GM21381 (cell line): ENCODE results near the gene GALR2.
"Not testable (repeated sequence)": the region's sequence is repeated elsewhere in the genome, so short reads cannot be mapped to it uniquely, and the experiment has no call there.

Experiments used
- ATAC-seq: cut with Tn5 transposase; IDR thresholded peaks from one replicate; pipeline ENCODE4 v1.9.1; 2021; ENCODE audit warnings: mild to moderate bottlenecking, moderate library complexity; ENCODE audit not compliant: unreplicated experiment

Gene GALR2

DNA sequence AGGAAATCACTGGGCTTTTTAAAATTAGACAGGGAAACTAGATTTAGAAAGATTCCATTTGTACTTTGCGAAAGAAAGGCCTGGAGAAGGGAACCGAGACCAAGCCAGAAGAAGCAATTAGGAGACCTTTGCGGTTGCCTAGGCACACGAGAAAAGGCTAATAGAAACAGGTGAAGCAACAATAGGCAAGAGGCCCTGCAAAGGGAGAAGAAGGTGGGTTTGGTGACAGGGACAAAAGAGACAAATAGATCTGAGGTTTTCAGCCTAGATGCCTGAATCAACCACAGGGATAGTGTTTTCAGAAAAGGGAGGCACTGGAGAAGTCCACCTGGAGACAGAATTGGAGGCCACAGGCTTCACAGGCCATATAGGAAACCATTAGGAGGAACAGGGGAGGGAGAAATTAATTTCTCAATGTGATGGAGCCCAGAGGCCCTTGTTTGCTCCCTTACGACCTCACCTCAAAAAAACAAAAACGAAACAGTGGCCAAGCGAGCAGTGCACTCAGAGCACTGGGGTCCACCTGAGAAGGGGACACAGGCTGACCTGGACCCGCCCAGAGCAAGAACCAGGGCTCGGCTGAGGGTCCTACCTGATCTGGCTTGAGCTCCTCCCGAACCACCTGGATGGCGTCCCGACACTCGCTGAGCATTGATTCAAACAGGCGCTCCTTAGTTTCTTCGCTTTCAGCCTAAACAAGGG, 24.6 kb upstream of the GALR2 start:
- no peak for ATAC-seq

DNA sequence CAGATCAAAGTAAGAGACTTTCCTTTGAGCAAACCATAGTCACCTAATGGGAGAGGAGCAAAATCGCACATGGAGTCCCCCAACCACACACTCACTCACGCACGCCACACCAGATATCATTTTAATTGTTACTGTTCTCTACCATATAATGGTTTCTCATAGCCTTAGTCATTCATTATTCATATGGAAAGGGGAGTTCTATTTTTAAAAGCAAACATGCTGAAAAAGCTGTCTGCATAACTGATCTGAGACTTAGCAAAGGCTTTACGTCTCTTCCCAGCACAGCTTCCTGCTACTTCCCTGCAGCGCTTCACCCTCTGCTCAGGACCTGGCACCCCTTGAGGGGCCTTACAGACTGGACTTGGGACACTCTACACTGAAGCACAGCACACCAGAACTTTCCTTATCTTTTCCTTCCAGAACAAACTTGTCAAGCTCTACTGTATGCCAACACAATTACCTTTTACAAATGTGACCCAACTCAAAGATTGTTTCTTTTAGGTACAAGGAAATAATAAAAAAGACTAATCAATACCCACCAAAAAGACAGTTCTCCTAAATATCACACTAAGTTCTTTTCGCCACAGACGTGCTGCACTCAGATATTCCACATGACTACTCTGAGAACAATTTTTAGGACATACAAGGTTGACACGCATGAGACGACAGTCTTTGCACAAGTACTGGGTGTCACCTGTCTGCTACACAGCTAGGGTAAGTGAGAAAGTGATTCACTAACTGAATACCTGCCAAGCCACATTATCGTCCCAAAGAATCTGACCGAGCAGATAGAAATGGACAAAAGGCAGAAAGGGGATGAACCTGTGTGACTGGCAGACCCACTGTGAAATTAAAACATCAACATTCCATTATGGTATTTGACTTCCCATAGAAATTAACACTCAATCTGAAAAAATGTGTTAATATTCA, 23.8 kb upstream of the GALR2 start:
- no peak for ATAC-seq

DNA sequence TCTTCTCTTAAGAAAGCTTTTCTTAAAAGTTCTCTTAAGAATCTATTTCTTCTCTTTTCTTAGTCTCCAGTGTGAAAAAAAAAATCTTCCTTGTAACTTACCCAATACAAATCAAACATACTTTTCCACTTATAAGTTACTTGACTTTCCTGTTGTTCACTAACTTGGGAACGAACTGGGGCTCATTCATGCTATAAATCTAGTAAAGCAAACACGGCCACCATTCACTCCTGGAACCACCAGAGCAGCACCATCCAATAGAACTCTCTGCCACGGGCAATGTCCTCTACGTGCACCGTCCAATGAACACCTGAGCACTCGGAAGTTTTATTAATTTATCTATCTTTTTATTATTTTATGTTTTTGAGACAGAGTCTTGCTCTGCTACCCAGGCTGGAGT, 23.0 kb upstream of the GALR2 start:
- ATAC-seq: no peak

DNA sequence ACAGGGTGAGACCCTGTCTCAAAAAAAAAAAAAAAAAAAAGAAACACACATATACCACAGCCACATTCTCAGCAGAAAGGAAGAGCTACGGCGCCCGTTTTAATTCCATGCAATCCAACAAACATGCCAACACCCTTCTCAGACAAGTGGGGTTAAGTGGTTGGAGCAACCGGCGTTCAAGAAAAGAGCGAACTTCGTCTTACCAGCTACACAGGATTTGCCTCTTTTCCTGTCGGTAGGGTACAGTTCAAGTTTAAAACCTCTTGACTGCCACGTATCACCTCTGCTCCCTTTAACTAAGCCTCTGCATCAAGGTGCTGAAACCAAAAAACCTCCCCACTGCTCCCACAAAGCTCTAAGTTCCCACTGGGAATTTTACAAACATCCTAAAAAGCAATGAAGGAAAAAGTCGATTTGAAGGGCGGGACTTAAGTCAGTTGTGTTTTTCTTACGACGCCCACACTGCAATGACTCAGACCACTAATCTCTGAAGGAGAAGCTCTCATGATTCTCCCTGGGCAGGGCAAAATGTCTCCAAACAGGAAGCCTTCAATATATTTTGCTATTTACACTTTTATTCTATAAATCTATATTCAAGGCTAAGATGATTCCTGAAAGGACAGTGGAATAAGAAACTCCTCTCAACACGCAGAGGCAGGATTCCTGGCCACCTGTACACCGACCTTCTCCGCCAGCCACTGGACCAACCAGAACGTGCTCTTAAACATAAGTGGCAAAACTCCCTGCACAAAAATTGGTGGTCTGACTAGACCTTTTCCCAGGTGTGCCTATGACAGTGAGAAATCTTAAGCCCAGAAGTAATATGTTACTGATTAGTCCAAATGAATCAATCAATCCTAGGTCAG, 21.1 kb upstream of the GALR2 start:
- ATAC-seq: no peak

DNA sequence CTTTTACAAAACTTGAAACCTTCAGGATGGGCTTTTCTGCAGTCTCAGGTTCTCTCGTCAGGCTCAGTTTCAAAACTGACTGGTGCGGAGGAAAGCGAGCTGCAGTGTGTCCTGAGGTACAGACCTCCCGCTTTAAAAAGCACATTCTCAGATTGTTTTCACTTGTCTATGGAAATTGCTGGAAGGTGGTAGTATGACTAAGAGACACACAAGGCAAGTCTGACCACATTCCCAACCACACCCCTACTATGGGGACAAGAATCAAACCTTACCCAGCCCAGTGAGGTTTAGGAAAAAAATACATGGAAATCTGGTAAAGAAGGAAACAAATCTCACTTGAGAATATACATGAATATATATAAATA, 20.5 kb upstream of the GALR2 start:
- no peak for ATAC-seq

DNA sequence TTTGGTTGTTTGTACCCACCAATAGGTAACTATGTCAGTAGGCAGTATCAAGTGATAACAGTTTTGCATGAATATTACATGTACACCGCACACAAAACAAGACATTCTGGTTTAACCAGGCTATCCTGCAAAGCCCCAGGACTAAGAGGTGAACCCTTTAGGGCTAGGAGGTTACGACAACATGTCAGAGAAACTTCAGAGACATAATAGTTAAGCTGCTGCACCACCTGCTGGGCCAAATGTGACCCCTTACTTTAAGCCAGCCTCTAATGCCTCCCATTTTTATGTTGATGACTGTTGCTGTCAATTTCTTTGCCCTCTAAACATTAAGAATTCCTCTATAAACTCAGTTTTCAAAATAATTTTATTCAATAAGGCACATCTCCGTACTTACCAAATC, 17.7 kb upstream of the GALR2 start:
- no peak for ATAC-seq

DNA sequence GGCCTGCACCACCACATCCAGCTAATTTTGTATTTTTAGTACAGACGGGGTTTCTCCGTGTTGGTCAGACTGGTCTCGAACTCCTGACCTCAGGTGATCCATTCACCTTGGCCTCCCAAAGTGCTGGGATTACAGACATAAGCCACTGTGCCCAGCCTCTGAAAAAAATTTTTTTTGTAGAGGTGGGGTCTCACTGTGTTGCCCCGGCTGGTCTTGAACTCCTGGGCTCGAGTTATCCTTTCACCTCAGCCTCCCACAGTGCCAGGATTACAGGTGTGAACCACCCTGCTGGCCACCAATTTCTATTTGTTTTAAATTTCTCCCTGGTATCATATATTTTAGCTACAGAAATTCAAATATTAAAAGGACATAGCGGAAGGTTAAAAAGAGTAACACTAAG, 16.3 kb upstream of the GALR2 start:
- not testable (repeated sequence) for ATAC-seq

DNA sequence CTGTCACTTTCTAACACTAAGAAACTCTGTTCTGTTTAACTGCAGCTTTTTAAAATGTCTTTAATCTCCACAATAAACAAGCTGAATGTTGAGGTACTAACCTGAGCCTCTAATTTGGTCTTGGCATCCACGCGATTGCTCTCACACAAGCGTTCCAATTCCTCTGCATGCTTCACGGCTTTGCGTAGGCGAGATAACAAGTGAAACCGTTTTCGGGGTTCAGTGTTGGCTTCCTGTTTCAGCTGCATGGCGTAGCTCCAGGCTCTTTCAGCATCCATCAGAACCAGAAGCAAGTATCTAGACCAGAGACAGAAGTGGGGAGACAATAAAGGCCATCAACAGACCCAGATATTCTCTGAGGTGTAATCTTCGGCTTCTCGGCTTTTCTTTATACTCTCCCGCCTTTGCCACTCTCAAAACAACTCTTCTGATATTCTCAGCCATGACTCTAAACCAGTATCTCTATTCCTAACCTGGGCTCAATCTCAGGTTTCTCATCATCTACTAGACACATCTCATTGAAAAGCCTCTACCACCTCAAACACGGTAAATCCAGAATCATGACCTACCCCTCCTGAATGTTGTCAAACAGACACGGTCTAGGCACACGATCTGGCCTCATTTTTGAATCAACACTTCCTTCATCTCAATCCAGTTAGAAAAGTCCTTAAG, 10.6 kb upstream of the GALR2 start:
- no peak for ATAC-seq

DNA sequence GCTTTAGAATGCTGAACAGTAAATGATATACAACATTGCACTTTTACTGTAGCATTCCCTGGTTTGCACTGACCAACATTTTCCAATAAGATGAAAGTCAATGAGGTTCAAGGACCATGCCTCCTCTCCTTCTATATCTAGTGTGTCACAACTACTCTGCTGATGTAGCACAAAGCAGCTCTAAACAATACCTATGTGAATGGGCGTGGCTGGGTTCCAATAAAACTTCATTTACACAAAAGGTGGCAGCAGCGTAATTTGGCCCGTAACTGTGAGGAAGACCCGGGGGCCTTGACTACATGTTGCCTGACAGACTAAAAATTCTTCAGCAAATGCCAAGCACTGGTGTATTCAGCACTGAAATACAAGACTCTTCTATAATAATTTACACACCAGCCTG, 8.8 kb upstream of the GALR2 start:
- ATAC-seq: no peak

DNA sequence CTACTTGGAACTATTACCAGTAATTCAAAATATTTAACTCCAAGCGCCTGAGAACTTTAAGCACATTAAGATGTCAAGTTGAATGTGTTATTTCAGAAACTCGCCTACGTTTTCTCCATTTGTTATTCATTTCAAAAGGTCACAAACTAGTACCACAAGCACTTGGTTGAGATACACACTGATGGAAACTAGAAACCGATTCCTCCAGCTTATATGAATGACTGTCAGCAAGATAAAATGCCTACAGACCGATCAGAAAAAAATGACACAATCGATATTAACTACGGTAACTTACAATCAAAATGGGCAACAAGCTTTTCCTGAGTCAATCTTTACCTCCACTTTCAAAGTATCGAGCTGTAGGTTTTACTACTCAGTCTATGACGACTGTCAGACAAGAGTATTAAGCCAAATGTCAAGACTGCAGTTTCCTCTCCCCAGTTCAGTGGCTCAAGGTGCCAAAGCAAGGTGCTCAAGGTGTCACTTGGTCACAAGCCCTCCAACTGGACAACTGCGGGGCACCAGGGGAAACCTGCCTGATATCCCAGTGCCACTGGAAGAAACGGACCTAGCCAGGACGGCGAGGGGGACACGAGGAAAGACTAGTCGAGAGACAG, 2.9 kb upstream of the GALR2 start:
- ATAC-seq: peak; percentile 10

DNA sequence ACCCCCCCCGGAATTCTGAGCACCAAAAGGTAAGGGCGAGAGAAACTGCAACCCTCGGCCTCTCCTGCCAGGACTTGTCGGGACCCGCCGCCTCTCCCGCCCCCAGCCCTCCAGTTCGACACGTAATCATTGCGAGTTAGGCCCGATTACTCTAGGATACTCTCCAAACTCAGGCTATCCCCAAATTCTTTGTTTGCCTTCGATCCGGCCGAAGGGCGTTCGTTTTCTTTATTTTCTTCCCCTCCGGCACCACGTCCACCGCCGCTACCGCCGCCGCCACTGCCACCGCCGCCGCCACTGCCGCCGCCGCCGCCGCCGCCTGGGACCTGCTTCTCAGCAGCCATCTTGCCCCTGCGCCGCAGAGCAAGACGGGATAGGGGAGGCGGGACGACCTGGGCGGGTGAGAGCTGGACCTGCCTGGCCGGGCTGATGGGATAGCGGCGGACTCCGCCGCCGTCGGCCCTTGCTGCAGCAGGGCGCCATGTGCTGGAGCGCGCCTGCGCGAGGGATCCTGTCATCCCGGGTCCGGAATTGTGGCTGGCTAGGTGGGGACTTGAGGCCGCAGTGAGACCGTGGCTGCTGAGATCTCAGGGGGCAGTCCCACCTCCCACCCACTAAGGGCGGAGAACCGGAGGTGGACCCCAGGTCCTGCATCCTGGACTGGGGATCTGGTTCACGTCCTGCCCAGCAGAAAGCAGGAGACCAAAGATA, 2.3 kb upstream of the GALR2 start, which contains the start of gene SRP68:
Gene SRP68 (minus strand): TSS at position 370 of the 711 bp plus-strand sequence. CDS start 26 bp downstream, at position 344.
- ATAC-seq: peak; percentile 94

DNA sequence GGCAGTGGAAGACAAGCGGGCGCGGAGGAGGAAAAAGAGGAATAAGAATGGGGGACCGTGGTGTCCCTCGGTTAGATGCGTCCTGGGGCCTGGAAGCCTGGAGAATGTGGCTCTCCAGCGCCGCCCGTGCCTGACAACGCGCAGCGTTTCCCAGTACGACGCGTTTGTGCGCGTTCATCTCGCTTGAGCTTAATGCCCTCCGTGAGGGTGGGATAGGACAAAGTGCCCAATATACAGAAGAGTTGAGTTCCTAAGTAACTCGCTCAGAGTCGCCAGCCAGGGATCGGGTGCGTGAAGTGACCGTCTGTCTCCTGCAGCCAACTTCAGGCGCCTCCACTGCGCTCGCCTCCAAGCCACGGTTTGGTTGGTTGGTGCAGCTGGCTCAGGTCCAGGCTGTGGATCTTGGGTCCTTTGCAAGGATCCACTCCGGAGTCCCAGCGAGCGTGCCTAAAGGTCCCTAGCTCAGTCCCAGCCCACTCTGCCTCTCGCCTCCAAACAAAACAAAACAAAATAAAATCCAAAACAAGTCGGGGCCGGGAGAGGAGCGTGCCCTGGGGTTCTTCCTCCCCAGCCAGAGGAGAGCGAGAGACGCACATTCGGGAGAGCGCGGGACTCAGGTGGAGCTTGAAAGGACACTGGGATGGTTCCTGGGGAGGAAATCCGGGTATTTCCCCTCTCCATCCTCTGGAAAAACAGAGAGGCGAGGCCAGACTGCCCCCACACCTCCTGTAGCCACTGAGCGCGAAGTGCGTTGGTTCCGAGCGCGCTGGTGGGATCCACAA, 974 bp downstream of the GALR2 start:
- ATAC-seq: no peak

DNA sequence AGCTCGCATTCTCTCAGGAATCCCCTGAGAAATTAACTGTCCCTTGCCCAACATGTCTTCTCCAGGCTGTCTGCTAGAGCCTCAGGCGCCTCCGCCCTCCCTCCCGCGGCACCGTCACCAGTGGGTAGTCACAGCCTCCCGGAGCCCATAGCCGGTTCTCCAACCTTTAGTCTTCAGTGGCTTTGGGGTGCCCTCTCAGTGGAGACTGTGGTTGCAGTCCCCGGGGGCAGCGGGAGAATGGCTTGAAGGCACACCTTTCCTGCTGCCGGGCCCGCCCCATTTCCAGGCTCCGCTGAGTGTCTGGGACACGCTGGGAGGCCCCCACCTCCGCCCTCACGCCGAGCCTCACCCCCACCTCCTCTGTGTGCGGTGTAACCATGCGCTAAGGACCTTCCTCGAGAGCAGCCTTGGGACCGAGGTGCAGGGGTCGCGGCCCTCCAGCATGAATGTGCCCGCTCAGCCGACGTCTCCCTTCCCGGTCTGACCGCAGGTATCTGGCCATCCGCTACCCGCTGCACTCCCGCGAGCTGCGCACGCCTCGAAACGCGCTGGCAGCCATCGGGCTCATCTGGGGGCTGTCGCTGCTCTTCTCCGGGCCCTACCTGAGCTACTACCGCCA, 1.7 kb downstream of the GALR2 start:
- no peak for ATAC-seq

DNA sequence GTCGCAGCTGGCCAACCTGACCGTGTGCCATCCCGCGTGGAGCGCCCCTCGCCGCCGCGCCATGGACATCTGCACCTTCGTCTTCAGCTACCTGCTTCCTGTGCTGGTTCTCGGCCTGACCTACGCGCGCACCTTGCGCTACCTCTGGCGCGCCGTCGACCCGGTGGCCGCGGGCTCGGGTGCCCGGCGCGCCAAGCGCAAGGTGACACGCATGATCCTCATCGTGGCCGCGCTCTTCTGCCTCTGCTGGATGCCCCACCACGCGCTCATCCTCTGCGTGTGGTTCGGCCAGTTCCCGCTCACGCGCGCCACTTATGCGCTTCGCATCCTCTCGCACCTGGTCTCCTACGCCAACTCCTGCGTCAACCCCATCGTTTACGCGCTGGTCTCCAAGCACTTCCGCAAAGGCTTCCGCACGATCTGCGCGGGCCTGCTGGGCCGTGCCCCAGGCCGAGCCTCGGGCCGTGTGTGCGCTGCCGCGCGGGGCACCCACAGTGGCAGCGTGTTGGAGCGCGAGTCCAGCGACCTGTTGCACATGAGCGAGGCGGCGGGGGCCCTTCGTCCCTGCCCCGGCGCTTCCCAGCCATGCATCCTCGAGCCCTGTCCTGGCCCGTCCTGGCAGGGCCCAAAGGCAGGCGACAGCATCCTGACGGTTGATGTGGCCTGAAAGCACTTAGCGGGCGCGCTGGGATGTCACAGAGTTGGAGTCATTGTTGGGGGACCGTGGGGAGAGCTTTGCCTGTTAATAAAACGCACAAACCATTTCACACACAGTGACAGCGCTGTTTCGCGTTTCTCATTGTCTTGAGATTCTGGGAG, 2.4 kb downstream of the GALR2 start:
- no peak for ATAC-seq

DNA sequence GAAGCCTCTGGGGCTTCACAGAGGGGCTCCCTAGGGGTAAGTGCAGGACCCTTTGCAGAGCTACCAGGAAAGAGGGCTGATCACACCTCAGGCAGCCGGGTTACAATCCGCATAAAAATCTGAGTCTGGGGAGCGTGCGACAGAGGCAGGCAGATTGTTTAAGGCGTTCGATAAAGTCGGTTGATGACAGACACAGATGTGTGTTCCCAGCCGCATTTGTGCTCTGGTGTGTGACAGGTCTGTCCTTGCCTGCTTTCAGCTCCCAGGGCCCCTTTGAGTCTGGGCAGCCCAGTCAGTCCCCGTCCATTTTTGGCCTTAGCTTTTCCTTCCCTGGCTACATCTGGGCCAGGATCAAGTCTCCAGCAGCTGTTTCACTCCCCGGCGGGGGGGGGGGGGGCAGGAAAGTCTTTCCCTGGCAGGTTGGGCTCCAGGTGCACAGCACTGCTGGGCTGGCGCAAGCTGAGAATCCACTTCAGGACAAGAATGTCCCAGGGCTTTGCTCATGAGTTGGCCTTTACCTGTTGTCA, 3.1 kb downstream of the GALR2 start:
- ATAC-seq: no peak

DNA sequence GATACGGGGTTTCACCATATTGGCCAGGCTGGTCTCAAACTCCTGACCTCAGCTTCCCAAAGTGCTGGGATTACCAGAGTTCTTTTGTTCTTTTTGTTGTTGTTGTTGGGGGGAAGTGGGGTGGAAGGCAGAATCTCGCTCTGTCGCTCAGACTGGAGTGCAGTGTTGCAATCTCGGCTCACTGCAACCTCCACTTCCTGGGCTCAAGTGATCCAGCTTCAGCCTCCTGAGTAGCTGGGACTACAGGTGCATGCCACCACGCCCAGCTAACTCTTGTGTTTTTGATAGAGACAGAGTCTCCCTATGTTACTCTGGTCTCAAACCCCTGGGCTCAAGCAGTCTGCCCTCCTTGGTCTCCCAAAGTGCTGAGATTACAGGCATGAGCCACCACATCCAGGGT, 3.8 kb downstream of the GALR2 start:
- not testable (repeated sequence) for ATAC-seq

DNA sequence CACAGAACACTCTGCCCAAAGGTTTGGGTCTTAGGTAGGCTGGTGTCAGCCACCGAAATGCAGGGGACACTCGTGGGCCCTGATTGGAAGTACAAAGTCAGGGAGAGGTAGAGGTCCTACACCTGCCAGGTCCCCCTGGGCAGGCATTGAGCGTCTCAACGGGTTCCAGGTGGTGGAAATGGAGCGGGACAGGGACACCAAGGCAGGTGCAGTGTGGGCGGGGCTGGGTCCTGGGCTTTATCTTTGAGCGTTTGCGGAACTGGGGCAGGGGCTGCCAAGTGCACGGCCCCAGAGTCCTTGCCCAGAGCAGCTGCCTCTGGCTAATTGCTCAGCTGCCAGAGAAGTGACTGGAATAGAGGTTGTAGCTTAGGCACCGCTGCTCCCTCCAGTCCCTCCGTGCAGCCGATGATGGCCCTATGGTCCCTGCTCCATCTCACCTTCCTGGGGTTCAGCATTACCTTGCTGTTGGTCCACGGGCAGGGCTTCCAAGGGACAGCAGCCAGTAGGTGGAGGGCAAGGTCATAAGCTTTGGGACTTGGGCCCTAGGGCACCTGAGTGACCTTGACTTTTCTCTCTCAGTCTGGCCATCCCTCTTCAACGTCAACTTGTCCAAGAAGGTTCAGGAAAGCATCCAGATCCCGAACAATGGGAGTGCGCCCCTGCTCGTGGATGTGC, 4.4 kb downstream of the GALR2 start, which contains the start of gene ZACN:
Gene ZACN (plus strand): TSS at position 323 of the 675 bp plus-strand sequence. CDS start 83 bp downstream, at position 406.
- ATAC-seq: no peak
